HG02759 (cell line): ENCODE measurements around the gene SLC12A8.

ENCODE experiments used
- ATAC-seq: cut with Tn5 transposase; IDR thresholded peaks from one replicate; pipeline ENCODE4 v1.9.1; 2021; ENCODE audit warnings: mild to moderate bottlenecking, moderate library complexity; ENCODE audit not compliant: unreplicated experiment

Gene SLC12A8

DNA sequence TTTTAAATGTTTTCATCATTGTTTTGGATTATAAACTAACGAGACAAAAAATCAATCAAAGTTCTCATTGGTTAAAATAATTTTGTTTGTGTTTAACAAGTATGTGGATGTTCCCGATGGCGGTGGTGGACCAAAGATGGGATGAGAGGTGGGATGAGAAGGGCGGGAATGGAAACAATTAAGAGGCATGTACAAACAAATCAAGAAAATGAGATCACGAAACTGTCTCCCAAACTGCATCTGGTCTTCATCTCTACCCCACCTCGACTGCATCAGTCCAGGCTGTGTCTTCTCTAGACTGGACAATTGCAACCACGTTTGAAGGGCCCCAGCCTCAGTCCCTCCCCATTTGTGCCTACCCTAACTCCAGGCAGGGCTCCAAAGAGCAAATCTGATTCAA is 56.1 kb downstream of the SLC12A8 start:
- no peak for ATAC-seq

DNA sequence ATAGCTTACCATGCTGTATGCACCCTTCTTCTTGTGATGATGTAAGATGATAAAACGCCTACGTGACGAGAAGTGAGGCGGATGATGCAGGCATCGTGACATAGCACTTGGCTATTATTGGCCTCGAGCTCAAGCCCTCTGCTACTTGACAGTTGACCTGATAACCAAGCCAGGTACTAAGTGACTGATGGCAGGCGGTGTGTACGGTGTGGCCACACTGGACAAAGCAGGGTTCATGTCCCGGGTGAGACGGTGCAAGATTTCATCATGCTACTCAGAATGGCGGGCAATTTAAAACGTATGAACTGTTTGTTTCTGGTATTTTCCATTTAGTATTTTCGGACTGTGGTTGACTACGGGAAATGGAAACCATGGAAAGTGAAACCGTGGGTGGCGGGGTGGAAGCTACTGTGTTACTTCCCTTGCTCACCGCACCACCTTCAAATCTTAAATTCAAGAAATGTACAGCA is 57.7 kb downstream of the SLC12A8 start:
- no peak for ATAC-seq

GRCh38 chr3:125154110-125154509 is 58.4 kb downstream of the SLC12A8 start:
- no peak for ATAC-seq

GRCh38 chr3:125152951-125153350 is 59.6 kb downstream of the SLC12A8 start:
- ATAC-seq, result no peak

DNA sequence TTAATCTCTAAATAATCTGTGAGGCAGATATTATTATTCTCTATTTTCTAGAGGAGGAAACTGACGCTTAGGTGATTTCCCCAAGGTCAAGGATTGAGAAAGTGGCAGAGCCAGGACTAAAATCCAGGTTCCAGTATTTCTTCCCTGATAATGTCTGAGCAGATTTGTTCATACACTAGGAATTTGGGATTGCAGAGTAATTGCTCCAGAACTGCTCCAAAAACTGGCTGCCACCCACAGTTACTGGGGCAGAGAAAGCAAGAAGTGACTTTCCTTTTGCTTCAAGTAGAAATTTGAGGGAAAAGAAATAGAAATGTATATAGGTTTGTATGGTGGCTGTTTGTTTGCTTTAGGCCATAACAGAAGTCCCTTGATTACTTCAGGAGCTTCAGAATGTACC is 60.6 kb downstream of the SLC12A8 start:
- ATAC-seq, result no peak

DNA sequence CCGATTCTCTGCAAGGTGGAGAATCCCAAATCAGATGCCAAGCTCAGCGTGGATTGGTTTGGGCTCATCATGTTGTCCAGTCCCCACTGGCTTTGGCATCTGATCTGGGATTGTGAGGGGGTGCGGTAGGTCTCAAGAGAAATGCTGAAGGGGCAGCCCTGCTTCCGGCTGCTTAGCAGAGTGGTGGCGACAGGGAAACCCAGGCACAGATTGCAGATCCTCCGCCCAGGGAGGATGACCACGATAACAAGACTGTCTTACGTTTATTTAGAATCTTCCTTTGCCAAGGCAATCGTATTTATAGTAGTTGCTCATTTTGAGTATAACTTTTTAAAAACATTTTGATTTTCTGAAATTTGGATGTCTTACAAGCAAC is 61.1 kb downstream of the SLC12A8 start:
- ATAC-seq, result no peak

DNA sequence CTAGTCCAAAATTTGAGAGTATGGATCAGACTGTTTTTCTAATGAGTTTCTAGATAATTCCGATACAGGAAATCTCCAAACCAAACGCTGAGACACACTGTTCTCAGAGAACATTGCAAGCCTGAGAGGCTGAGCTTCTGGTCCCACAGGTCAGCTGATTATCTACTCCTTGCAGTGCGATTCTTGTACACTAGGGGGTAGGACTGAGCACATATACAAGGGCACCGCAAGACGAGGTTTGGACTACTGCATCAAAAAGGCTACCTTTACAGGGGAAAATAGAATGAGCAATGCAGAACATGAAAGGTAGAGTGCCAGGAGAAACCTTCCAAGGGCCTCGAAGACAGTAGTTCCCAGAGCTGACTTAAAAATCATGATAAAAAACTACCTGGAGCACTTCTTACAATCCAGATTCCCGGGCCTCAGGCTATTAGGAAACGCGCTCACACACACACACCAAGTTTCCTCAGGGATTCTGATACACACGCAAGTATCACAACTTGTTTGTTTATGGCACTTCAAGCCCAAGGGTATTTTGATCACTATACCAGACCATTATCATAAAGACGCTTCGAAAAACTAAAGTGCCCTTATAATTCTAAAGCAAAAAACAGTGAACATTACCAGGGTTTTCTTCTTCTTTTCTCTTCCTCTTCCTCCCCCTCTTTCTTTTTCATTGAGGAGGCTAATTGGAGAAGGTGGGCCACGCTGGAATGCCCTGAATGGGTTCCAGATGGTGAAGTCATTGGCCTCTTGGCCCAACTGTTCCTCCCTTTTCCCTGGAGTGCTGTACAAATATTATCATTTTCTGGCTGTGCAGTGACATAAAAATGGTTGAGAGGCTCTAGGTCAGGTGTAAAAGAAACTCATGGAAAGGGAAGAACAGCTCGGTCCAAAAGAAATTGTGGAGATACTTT is 61.8 kb downstream of the SLC12A8 start:
- no peak for ATAC-seq

DNA sequence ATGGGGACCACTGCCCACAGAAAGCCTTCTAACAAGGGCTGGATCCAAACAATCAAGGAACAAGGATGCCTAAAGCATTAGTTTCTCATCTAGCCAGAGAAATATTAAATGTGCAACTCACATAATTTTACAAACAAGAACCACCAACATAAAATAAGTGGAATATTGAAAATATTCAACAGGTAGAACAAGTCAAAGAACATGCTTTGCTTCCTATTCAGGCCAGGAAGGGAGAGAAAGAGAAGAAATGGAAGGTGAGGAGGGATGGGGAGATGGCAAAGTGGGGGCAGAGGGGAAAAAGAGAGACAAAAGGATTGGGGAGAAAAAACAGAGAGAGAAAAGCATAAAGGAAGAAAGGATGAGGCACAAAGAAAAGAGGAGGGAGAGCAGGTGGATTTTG is 63.1 kb downstream of the SLC12A8 start:
- ATAC-seq, result no peak

DNA sequence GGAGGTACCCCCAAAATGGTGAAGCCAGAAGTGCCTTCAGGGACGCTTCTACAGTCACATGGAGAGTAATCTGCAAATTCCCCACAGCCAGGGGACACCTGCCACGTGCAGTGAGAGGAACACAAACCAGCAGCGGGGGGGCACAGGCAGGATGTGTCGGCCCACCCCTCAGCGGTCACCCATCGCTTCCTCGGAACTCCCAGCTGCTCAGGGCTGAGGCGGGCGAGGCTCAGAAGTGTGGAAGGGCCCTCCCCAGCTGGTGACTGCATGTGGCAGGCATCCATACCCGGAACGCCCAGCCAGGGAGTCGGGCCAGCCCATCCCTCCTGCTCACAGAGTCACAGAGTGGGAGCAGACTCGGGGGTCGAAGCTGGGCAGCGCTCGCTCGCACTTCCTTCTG is 63.7 kb downstream of the SLC12A8 start:
- peak; percentile 39 for ATAC-seq

- peak; percentile 23 for ATAC-seq
These were observed 64.3 kb downstream of the SLC12A8 start for GRCh38 chr3:125148016-125148812.

GRCh38 chr3:125147491-125147820 is 65.1 kb downstream of the SLC12A8 start:
- no peak for ATAC-seq

- ATAC-seq, result no peak
These were observed 65.7 kb downstream of the SLC12A8 start for GRCh38 chr3:125146626-125147490.

- ATAC-seq, result no peak
These were observed 66.6 kb downstream of the SLC12A8 start for GRCh38 chr3:125145751-125146475.

DNA sequence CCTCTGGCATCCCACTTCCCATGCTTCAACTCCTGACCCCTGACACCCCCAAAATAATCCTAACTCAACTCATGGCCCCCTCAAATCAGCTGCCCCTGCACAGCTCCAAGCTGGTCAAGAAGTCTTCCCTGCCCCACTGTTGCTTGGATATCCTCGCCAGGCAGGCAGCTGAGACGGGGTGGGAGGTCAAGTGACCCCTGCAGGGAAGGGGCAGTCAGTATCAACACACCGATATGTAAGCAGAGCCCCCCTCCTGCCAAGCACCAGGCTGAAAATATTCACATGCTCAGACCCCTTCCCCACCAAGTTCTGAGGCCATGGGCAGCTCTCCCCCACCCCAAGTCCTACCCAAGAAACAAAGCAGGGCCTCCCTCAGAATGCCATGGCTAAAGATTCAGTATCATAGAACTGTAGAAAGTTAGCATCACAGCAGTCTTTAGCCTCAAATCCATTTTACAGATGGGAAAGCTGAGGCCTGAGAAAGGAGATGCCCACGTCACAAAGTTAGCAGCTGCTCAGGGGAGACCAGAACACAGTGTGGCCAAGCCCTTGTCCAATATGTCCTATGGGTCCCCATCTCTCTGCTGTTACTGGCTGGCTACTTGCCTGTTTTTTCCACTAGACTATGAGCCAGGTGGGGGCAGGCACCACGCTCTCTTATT is 67.8 kb downstream of the SLC12A8 start:
- ATAC-seq, result no peak

DNA sequence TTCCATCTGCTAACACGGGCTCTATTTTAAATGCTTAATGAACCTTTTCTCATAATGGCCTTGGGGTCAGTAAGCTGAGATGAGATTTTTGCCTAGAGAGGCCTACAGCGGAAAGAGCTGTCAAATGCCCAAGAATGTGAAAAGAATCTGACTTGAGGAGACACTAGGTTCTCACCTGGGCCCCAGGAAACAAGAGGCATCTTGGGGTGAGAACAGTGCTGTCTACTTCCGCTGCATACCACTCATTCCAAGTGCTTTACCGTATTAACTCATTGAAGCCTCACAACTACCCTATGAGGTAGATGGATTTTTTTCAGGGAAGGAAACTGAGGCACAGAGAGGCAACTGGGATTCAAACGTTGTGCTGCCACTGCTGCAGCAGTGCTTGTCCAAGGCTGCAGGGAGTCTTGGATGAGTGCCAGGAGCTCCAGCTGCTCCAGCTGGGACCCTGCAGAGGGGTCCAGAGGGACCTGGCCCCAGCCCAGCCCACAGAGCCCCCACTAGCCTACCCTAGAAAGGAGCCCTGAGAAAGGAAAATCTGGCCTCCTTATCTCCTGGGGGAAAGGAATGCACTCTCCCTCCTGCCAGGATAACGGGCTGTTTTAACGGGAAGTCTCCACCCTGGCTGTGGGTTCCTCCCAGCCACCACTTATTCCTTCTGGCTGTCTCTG is 68.4 kb downstream of the SLC12A8 start:
- no peak for ATAC-seq

DNA sequence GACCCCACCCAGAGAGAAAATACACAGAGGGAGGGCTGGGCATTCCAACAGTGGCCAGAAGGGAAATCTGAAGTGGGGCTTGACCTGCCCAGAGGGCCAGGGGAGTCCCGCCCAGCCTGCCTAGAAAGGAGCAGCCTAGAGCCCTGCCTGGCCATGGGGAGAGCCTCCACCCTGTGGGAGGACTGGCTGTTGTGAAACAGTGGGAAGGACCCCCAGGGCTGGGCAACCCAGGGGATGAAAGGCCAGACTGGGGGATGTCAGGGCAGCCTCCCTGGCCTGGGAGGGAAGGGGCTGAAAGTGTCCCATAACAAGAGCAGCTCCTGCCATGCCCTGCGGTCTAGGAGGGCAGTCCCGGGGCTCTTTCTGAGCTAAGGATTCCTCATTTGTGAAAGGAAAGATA is 69.0 kb downstream of the SLC12A8 start:
- ATAC-seq, result no peak

DNA sequence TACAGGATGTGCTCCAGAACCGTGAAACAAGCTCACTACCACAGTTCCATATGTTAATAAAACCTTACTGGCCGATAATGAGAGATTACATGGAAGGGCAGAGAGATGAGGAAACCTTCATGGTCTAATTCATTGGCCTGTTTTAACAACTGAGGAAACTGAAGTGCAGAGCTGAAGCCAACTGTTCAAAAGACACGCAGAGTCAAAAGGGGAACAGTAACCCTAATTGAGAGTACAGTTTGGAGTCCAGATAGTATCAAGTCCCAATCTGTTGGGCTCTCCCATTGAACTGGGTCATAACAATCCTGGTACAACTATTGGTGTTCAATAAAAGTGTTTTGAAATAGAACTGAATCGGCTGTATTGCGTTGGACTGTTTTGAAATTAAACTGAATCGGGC is 69.6 kb downstream of the SLC12A8 start:
- no peak for ATAC-seq

DNA sequence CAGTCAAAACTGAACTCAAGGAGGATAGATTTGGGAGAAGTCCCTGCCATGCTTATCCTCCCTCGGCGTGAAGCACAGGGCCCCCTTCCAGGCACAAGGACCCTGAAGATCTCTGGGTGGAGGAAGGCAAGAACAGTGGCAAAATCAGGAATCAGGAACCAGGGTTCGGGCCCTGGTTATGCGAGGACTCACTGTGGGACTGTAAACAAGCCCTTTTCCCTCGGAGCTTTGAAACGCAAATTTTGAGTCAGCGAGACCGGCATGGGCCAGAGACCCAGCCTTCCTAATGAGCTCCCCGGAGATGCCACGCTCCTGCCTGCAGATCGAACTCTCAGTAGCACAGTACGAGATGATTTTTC is 70.1 kb downstream of the SLC12A8 start:
- ATAC-seq, result no peak

DNA sequence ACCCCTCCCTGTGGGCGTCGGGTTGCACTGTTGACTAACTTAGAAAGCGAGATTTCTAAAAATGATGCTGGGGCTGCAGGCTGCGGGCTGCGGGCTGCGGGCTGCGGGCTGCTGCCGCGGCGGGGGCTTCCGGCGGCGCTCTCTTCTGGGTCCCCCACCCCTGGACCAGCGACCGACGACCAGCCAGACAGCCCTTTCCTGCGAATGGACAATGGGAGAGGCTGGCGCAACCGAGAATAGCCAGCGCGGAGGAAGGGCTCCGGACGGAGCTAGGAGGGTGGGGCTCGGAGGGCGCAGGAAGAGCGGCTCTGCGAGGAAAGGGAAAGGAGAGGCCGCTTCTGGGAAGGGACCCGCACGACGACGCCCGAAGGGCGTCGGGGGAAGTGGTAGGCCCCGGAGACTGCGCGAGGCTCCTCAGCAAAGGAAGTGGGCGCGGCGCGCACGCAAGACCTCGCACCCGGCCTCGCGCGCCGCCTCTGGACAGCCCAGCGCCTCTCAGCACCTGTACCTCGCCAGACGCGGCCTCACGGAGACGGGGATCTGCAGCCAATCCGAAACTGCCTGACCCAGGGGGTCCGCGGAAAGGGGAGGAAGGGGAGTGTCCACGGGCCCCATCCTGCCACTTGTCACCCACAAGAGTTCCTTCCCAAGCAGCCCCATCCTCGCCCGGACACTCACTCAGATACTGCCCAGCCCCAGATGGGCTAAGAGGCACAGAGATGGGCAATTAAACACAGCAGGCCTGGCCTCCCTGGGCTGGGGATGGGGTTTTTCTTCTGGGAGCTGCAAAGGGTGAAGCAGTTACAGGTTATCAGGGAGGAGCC is 70.7 kb downstream of the SLC12A8 start:
- peak; percentile 68 for ATAC-seq
